Activated CD4-positive, CD25-positive, alpha-beta regulatory T cell treated with anti-CD3 and anti-CD28 coated beads, Interleukin-2, amount 50 U/mL, for 72 hours (primary cell): ENCODE results near the gene ATP6V0E2.
A peak's percentile ranks its signal among the peaks of the same experiment; 100 is the strongest.

Experiments used
- DNase-seq: peaks from one replicate; pipeline ENCODE4 v3.0.0; 2021

The ATP6V0E2 gene

GRCh38 chr7:149864751-149865150 is 9.0 kb upstream of the ATP6V0E2 start:
- DNase-seq, result no peak

- DNase-seq, result peak; percentile 55
Observed at GRCh38 chr7:149865437-149865836, 8.3 kb upstream of the ATP6V0E2 start.

- no peak for DNase-seq
Observed at GRCh38 chr7:149866139-149866778, 7.5 kb upstream of the ATP6V0E2 start.

GRCh38 chr7:149866779-149867447 is 6.9 kb upstream of the ATP6V0E2 start:
- no peak for DNase-seq

GRCh38 chr7:149867762-149868622 is 5.8 kb upstream of the ATP6V0E2 start:
- DNase-seq, result no peak

- no peak for DNase-seq
Observed at GRCh38 chr7:149868623-149869290, 5.0 kb upstream of the ATP6V0E2 start.

- no peak for DNase-seq
Observed at GRCh38 chr7:149869291-149869650, 4.5 kb upstream of the ATP6V0E2 start.

- DNase-seq, result no peak
Observed at GRCh38 chr7:149869867-149870266, 3.9 kb upstream of the ATP6V0E2 start.

GRCh38 chr7:149870274-149870673 is 3.5 kb upstream of the ATP6V0E2 start:
- no peak for DNase-seq

GRCh38 chr7:149870701-149871483 is 2.9 kb upstream of the ATP6V0E2 start:
- no peak for DNase-seq

GRCh38 chr7:149871576-149871975 is 2.2 kb upstream of the ATP6V0E2 start:
- no peak for DNase-seq

- no peak for DNase-seq
Observed at GRCh38 chr7:149872419-149873073, 1.2 kb upstream of the ATP6V0E2 start.

- no peak for DNase-seq
Observed at GRCh38 chr7:149873970-149874643, 338 bp downstream of the ATP6V0E2 start.

- no peak for DNase-seq
Observed at GRCh38 chr7:149874644-149875028, 867 bp downstream of the ATP6V0E2 start.

- no peak for DNase-seq
Observed at GRCh38 chr7:149875396-149875795, 1.6 kb downstream of the ATP6V0E2 start.

GRCh38 chr7:149877890-149878522 is 4.2 kb downstream of the ATP6V0E2 start:
- DNase-seq, result no peak

- no peak for DNase-seq
Observed at GRCh38 chr7:149878523-149878921, 4.8 kb downstream of the ATP6V0E2 start.

GRCh38 chr7:149879271-149879743 is 5.5 kb downstream of the ATP6V0E2 start:
- no peak for DNase-seq

- DNase-seq, result no peak
Observed at GRCh38 chr7:149879766-149880637, 6.2 kb downstream of the ATP6V0E2 start.
